SIG-M5 treated with dmso at 0.1 percent for 504 hours (cell line): ENCODE measurements around the gene PHF24.

Experiments used
- DNase-seq: peaks from one replicate; lab custom pipeline; 2025; ENCODE audit not compliant: unreplicated experiment; lab: John Stamatoyannopoulos, UW

The PHF24 gene

DNA sequence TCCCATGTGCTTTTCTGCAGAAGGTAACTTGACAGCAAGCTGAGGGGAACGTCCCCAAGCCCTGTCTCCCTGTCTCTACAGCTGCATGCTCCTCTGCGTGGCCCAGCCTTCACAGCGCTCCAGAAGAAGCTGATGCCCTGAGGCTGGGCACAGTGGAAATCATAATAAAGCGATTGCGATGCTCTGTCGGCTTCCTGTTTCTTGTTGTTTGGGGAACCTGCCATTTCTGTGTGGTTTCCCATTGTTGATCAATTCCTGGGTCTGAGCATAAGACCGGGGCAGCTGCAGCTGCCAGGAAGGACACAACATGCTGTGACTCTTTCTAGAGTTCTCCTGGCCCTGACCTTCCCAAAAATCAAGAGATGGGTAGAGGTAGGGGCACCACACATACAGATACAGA is 24.3 kb downstream of the PHF24 start:
- peak; percentile 70 for DNase-seq

DNA sequence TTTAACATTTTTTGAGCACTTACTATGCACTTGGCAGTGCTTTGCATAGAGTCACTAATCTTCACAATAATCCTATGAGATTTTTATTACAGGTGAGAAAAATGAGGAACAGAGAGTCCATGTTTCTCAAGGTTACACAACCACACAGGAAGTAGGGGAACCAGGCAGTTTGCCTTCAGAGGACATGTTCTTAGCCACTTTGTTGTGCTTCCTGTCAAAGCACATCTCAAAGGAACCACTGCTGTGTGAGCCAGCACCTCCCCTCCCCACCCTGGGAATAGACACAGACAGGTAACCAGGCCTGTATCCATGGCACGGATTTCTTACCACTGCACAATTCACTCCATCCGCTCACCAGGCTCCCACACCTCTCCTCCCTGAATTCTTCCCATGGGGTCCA is 25.1 kb downstream of the PHF24 start:
- DNase-seq: peak; percentile 52

DNA sequence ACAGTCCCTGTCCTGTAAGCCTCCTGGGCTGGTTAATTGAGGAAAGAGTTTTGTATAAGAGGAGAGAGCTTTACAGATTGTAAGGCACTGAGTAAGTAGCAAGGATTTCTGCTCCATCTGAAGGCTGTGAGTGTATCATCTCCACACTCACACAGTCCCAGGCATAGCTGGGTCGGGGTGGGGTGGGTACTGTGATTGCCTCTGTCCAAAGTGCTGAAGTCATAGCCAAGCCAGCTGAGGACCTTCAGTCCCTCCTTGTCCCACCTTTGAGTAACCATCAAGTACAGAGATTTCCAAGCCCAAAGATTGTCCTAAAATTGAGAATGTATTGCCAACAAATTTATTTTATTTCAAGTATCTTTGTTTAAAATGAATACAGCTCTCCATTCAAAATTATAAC is 26.0 kb downstream of the PHF24 start:
- no peak for DNase-seq

DNA sequence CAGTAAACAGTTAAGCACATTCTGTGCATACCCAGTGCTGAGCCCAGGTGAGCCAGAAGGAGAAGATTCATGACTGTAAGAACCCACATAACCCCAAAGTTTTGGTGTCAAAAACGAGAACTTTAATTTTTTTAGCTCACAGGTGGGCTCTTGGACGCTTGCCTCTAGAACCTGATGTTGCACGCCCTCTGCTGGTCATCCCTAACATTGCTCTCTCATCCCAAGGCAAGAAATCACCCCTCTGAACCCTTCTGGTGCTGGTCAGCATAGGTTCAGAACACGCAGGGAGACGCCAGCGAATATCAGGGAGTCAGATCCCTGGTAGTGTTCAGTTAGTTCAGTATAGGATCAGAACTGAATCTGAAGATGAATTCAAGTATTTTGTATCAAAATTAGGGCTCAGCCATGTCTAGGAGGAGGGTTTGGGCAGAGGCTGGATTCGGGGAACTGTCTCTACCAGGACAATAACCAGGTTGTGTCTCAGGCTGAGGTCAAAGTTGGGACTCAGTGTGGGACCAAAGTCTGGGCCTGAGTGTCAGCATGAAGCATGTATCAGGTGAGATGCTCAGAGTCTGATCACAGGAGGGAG is 27.3 kb downstream of the PHF24 start:
- DNase-seq: peak; percentile 34

DNA sequence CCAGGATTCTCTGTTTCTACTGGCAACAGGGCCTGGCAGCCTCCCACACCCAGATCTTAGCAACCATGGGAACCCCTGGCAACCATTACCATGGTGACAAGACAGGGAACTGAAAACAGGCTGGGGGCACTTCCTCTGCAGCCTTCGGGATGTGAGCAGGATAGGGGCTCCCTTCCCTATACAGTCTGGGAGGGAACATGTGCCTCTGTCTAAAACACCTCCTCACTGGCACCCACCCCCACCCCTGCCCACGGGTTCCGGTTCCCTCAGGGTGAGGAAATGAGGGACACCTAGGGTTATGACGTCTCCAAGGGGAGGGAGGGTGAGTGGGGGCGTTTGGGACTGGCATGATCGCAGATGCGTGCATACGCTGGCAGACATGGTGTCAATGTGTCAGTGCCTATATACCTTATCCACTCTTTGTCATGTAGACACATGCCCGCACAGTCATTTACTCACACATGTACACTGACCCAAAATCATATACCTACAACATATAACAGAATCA is 28.5 kb downstream of the PHF24 start:
- peak; percentile 82 for DNase-seq

DNA sequence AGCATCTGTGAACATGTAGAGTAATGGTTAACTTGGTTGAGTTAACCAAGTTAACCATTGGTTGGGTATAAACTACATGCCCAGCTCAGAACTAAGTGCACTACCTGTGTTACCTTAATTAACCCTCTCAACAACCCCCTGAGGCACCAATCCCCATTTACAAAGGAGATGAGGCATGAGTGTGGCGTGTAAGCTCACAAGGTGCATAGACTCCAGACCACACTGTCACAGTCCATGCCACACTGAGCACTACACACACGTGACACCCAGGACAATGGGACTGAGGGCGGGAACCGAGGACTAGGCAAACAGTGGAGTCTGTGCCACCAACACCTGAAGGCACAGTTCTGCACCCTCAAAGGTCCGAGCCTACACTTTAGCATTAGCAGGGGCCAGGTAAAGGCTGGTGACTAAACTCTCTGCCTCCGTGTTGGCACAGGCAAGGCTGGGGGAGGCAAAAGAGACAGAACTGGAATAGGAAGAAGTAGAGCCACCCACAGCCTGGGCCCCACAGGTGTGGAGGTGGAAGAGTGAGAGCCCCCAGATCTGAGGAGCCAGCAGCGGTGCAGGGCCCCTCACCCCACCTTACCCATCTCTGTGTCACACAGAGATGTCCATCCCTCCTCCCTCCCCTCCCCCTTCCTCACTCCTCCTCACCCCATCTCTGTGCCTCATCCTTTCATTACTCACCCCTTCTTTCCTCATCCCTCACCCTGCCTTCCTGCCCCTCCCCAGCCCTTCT is 29.2 kb downstream of the PHF24 start:
- no peak for DNase-seq

DNA sequence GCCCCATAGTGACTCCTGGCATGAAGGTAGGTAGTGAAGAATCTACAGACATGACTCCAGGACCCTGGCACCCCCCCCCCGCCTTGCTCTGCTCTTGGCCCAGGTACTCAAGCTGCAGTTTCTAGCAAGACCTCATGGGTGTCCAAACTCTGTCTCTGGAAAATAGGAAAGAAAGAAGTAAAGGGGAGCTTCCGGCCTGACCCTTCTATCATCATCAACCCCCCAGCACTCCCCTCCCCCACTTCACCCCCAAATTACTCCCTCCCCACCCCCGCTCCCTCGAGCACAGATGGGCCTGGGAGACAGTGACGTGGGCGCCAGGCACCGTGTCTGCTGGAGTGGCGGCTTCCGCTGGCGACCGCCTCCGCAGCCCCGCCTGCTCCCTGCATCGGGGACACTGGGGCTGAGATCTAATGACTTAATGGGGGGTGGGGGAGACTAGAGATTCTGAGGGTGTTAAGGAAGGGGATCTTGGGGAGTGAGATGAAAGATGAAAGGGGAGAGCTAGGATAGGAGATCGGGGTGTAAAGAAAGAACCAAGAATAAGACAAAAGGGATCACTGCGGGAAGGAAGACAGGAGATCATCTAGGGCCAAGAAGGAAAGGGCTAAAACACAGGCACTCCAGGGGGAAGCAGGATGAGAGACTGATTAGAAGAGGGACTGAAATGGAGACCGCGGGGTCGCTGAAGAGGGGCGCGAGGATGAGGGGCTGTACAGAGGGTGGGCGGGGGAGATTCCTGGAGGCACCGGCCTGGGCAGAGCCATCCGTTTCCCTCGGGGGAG is 30.3 kb downstream of the PHF24 start:
- DNase-seq: no peak

DNA sequence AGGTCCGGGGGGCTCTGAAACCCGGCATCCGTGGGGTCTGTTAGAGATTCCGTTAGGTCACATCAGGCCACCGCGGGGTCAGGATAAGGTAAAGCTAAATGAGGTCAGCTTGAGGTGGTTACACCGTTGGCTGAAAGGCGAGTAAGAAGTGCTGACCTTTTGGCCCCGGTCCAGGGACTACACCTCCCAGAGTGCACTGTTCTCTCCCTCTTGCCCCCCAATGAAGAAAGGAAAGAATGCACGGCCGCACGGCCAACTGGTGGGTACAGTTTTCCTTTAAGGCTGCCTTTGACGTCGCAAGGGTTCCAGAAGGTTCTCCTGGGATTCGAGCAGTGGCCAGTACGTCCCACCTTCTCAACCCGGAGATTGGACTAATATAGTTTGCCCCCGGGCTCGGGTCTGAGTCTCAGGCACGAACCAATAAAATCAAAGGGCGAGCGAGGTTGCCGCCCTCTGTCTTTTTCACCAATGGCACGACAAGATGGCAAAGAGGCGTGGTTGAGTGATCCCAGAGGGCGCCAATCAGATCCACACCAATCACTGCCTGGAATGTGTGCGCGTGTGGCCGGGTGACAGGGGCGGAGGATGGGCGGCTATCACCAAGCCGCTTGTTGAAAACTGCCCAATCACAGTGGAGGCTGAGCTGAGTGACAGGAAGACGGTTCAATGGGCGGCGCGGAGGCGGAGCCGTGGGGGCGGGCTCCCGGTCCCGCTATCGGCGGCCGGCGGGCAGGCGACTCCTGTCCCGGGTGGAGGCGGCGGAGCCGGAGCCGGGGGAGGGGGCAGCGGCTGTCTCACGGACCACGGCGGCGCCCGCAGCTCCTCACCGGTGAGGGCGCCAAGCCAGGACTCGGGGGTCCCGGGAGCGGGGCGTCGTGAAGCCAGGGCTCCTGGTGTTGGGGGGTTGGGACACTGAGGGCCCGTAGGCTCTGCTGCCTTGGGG is 31.2 kb downstream of the PHF24 start, which contains the start of gene DNAJB5:
Gene DNAJB5, plus strand, starts transcription at position 743 of the 943 bp plus-strand sequence. CDS start 886 bp downstream, outside the sequence.
- peak; percentile 98 for DNase-seq

DNA sequence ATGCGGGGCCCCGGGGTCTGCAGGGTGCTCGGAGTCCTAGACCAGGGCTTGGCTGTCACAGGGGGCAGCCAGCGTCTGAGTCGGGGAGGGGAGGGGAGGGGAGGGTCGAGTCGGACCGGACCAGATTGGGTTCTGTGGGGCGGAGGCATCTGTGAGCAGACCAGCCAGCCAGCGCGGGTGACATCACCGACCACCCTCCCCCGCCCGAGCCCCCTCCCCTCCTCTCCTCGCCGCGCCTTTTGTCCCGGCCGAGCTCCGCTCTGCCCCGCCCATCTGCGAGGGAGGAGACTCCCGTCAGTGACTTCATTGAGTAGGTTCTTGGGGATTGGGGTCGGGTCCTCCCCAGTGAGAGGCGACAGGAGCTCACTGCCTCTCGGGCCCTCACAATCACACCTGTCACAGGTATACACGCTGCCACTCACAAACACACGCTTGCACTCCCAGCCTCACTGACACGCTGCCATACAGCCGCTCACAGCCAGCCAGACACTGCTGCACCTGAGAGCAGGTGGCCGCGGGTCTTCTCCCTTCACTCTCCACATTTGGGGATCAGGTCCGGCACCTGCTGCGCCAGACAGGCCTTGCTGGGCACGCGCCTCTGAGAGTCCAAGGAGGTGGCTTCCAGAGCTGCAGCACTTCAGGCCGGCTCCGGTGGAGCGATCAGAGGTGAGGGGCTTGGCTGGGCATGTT is 32.0 kb downstream of the PHF24 start:
- DNase-seq: no peak

DNA sequence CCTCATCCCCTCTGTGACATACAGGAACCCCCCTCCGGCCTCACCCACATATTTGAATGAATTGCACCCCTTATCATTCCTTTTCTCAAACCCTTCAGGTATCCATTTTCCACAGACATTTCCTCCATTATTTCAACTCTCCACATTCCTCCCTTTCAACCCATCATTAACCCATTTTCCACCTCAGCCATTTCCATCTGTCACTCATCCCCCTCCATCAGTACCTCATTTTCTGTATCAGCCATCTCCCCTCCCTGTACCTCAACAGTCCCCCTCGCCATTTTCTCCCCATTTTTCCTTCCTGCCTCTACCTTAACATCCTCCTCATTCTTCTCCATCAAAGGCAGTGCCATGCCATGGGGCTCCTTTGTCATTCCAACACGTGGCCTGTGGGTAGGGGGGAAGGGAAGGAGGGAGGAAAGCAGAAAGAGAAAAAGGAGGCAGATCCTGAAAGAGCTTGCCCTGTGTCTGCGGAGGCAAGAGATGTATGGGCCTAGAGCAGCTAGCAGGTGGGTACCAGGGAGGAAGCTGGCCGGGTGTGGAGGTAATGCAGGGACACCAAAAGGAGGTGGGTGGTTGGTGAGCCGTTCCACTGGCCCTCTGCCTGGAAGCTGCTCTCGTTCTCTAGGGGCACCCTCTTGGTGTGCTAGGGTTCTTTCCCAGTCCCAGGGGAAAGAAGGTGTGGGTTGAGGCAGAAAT is 33.0 kb downstream of the PHF24 start:
- no peak for DNase-seq

DNA sequence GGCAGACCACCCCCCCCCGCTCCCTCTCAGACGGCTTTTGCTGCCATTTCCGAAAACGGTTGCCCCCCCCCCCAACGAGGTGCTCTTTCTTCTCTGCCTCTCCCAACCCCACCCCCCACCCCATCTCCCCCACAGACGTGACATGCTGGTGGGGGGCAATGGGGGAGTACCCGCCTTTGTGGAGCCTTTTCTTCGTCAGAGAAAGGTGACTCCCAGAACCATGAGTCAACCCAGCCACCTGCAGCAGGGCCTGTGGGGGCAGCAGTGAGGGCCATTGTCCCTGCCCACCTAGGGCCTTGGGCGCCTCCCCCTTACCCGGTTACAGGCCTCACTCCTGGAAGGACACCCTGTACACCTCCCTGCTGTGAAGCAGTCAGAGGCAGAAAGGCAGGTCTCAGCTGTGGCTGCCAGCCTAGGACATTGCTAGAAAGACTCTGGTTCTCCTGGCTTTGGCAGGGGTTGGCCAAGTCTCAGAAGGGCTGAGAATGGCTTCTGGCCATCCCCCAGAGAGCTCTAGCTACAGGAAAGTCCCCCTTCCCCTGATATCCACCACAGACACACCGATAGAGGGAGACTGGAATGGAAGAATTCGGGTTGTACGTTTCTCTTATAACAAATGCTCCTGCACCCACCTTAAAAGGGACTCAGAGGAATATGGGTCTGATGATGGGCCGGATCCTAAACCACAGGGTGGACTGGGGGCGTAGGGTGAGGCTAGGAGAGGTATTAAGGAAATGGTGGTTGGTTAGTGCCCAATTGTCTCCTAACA is 33.7 kb downstream of the PHF24 start:
- no peak for DNase-seq

DNA sequence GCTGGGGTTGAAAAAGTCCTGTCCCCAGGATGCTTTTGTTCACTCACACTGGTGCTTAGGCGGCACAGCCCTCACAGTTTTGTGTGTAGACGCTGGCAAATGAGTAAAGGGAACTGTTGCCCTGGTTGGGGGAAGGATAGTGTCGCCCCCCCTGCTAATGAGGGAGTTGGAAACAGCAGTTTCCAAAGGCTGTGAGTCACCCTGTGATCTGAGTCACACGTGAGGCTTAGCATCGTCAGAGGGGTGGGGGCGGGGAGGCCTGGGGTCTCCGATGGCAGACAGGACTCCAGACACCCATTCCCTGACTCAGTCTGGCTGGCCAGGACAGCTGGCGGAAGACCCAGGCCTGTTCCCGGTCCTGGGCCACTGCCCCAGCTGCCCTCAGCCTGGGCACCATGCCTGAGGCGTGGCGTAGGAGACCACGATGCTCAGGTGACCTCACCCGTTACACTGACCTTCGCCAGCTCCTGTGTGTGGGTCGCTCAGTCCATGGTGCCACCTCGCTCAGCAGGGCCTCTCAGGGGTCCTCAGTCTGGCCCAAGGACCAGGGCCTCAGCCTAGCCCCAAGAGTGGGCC is 34.4 kb downstream of the PHF24 start:
- DNase-seq: no peak

DNA sequence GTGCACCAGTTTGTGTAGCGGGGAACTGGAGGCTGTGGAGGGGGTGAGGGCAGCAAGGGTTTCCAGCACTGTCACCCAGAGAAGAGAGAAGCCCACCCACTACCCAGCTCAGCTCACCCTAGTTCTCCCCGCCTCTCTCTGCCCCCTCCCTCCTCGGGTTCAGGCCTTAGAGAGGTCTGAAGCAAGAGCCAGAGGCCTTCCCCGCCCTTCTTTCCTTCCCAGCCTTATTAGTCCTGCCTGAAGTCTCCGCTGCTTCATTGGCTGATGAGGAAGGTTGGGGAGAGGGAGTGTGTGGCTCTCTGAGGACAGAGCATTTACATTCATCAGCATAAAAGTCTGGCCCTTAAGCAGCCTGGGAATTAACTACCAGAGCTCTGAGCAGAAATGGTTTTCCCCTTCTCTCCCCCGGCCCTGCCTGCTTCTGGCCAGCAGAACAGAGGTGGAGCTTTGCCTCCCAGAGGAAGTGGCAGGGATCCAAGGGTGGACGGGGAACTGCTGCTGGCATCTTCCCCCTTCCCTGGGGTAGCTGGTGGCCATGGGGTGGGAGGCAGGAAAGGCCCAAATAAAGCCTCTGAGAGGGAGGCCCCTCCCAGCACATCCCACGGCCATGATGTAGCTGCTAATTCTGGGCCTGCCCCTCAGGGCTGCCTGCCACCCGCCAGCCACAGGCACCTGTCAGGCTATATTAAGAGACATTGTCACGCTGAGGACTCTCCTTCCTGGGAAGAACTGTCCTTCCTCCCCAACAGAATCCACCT is 35.6 kb downstream of the PHF24 start:
- no peak for DNase-seq

DNA sequence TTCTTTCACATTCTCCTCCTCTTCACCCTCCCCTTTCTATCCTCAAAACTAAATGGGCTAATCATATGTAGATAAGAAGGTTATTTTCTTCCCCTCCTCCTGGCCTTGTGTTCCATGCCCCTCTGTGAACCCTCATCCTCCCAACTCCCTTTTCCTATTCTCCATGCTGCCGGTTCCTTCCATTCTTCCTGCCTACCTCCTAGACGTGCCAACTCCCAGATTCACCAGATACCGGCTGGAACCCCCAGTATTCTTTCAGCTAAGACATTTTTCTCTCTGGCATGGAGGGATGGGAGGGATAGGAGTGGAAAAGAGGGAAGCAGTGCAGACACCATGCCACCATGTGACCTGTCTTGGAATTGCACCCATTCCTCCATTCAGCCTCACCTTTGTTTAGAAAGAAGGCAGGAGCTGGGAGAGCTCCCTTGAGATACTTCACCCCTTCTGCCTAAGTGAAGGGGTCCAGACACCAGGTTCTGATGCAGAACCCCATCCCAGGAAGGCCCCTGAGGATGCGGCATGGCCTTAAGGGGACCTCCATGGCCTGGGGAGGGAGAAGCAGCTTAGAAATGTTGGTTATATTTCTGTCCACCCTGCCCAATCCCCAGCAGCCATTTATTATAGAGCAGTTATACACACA is 36.3 kb downstream of the PHF24 start:
- no peak for DNase-seq

DNA sequence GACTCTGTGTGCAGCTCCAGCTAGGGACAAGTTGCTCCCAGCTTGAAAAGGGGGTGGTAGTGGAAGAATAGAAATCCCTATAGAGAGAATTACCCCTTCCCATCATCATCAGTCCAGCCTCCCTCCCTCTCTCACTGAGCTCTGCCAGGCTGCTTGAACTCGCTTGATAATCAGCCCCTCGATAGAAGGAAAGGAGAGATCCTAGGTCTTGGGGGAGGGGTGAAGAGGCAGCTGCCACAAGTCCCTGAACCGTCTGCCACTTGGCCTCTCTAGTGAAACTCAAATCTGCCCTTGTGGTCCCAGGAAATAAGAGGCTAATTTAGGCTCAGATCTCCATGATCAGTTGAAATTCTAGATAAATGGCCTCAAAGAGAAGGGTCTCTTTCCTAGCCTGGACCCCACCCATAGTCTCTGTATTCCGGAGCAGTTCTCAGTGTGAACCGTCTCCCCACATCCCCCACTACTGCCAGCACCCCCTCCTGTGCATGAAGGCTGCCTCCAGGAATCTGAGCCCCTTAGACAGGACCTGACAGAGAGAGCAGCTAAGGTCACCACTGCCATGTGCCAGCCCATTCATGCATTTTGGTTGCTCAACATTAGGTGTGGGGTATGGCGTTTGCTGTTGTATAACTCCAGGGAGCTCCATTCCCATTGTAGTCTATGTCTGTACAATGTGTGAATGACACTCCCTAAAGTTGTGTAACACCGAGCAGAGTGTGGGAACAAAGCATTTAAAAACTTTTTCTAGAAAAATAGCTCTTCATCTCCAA is 37.0 kb downstream of the PHF24 start:
- no peak for DNase-seq

DNA sequence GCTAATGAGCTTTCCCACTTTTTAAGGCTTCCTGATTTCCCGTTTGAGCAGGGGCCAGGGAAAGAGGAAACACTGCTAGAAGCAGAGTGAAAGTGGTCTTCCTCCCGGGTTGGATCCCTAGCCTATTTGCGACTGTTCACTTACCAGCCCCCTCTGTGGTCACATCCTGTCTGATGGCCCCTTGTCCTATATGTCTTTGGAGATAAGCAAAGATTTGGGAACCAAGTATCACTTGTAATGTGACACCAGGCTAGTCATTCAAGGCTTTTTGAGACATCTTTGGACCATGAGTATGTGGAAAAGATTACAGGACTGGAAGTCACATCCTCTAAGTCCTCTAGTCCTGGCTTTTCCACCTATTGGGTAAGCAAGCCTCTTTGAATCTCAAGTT is 37.6 kb downstream of the PHF24 start:
- DNase-seq: no peak
